ENCODE data around the gene CEP120. TPM values are rescaled to one million over a fixed set of nuclear protein-coding genes. Genes with fewer than 3 reads are reported as not detected.

Gene CEP120
- total and polyA plus RNA-seq, 12 donors = 4.2 to 36.8 (median 19.1) TPM

GRCh38 chr5:123454259-123454911 is 31.2 kb upstream of the CEP120 start:
- no peak overlapping the region for H3K4me3 ChIP-seq
- H3K4me1 ChIP-seq (replicated peaks in 1 of 2) = peaks cover 0 to 3% of the 10 kb centered on the region in 2 donors
- no peak for DNase-seq
- H3K36me3 ChIP-seq (replicated peaks in 1 of 2) = no peaks in the 10 kb centered on the region
- no peaks in the 10 kb centered on the region for H3K27me3 ChIP-seq
- no peak for TF ChIP-seq POLR2A (IDR thresholded peaks at IDR 0.05)
- TF ChIP-seq, protein P1, sequence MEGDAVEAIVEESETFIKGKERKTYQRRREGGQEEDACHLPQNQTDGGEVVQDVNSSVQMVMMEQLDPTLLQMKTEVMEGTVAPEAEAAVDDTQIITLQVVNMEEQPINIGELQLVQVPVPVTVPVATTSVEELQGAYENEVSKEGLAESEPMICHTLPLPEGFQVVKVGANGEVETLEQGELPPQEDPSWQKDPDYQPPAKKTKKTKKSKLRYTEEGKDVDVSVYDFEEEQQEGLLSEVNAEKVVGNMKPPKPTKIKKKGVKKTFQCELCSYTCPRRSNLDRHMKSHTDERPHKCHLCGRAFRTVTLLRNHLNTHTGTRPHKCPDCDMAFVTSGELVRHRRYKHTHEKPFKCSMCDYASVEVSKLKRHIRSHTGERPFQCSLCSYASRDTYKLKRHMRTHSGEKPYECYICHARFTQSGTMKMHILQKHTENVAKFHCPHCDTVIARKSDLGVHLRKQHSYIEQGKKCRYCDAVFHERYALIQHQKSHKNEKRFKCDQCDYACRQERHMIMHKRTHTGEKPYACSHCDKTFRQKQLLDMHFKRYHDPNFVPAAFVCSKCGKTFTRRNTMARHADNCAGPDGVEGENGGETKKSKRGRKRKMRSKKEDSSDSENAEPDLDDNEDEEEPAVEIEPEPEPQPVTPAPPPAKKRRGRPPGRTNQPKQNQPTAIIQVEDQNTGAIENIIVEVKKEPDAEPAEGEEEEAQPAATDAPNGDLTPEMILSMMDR (IDR thresholded peaks at IDR 0.05) = no peak
- intact Hi-C loops (cut with DNase I) = no loop called here
- 74 to 88% (median 81%) methylated on average over 1 of the region's 1 CpG for WGBS, 4 donors
- H3K9me3 ChIP-seq (replicated peaks in 1 of 3) = no peaks in the 10 kb centered on the region
- H3K27ac ChIP-seq = no peak overlapping the region

DNA sequence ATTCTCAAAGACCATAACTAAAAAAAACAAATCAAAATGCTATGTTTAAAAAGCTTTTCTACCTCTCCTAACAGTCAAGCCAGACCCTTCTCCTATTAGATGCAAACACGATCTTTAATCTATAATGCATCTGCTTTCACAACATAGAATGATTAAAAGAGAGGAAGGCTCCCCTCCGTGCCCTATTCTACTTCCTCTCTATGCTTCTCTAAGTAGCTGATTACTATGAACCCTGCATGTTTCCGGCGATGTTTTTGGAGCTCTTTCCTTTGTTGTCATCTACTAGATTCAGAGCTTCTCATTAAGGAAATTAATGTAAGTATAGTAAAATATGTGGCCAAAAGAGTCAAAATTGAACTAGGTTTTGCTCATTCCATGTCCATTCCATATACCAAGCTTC is 29.2 kb upstream of the CEP120 start:
- TF ChIP-seq POLR2A (IDR thresholded peaks at IDR 0.05) = no peak
- TF ChIP-seq, protein P1 (IDR thresholded peaks at IDR 0.05) = no peak
- Histone ChIP-seq H3K27me3 (no peaks in the 10 kb centered on the region), H3K36me3 (replicated peaks in 1 of 2) (no peaks in the 10 kb centered on the region), H3K27ac (no peak overlapping the region), H3K9me3 (replicated peaks in 1 of 3) (no peaks in the 10 kb centered on the region), H3K4me3 (no peak overlapping the region), H3K4me1 (replicated peaks in 1 of 2) (peaks cover 0 to 3% of the 10 kb centered on the region in 2 donors)
- no peak for DNase-seq
- WGBS, 4 donors = 68 to 78% (median 71%) methylated on average over 4 of the region's 4 CpGs
- intact Hi-C loops (cut with DNase I) = no loop called here

GRCh38 chr5:123451047-123451446 is 27.8 kb upstream of the CEP120 start:
- intact Hi-C loops (cut with DNase I) = no loop called here
- 80 to 87% (median 84%) methylated on average over 3 of the region's 3 CpGs for WGBS, 4 donors
- Histone ChIP-seq H3K36me3 (replicated peaks in 1 of 2) (no peaks in the 10 kb centered on the region), H3K4me3 (no peak overlapping the region), H3K4me1 (replicated peaks in 1 of 2) (peaks cover 0 to 3% of the 10 kb centered on the region in 2 donors), H3K9me3 (replicated peaks in 1 of 3) (no peaks in the 10 kb centered on the region), H3K27me3 (no peaks in the 10 kb centered on the region), H3K27ac (no peak overlapping the region)
- no peak for DNase-seq
- no peak for TF ChIP-seq POLR2A (IDR thresholded peaks at IDR 0.05)
- TF ChIP-seq, protein P1 (IDR thresholded peaks at IDR 0.05) = no peak

DNA sequence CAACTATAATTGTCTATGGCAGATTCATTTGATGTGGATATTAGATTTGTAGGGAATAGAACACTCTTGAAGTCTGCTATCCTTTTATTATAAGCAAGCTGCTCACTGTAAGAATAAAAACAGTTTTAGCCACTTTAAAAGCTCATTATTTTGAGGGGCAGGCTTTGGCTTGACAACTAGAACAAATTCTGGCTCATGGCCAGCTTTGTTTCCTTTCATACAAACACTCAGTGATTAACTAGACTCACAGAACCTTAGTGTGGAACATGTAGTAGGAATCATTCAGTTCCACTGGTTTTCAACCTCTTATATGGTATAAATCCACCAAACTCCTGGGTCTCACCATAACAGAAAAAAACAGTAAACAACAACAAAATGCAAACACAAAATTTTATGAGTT is 27.4 kb upstream of the CEP120 start:
- DNase-seq = peak in 2 of 7 donors; percentile 17 to 45
- no peaks in the 10 kb centered on the region for H3K36me3 ChIP-seq (replicated peaks in 1 of 2)
- no peak overlapping the region for H3K27ac ChIP-seq
- TF ChIP-seq, protein P1 (IDR thresholded peaks at IDR 0.05) = no peak
- TF ChIP-seq POLR2A (IDR thresholded peaks at IDR 0.05) = no peak
- no peaks in the 10 kb centered on the region for H3K9me3 ChIP-seq (replicated peaks in 1 of 3)
- no peaks in the 10 kb centered on the region for H3K27me3 ChIP-seq
- peaks cover 0 to 3% of the 10 kb centered on the region in 2 donors for H3K4me1 ChIP-seq (replicated peaks in 1 of 2)
- intact Hi-C loops (cut with DNase I) = no loop called here
- H3K4me3 ChIP-seq = no peak overlapping the region

All from adrenal gland (tissue), 12 donors.